Endothelial cell of umbilical vein (primary cell): ENCODE results near the gene RANBP3L. TPM values are rescaled to one million over a fixed set of nuclear protein-coding genes. Genes with fewer than 3 reads are reported as not detected.
"Not testable (repeated sequence)": the region's sequence is repeated elsewhere in the genome, so short reads cannot be mapped to it uniquely, and the experiment has no call there.

ENCODE experiments used
- BruUV-seq: library from RNA; stranded (reverse); fragments of 400-500 nt; replicated peaks from 2 replicates; lab custom pipeline; 2021; lab: Mats Ljungman, UMichigan
- CTCF ChIA-PET: fragments of 300-600, 350-600 bp; sonication (Branson Sonifier 250); formaldehyde crosslinking; loops from one replicate; lab custom pipeline; 2021; ENCODE audit warnings: antibody characterized with exemption, inconsistent platforms; lab: Charles Lee
- POLR2A ChIA-PET: fragments of 300-600, 350-600 bp; sonication (Branson Sonifier 250); formaldehyde crosslinking; loops from one replicate; lab custom pipeline; 2021; ENCODE audit warnings: antibody characterized with exemption, inconsistent platforms; lab: Charles Lee
- DNase-seq: peaks from one replicate; pipeline ENCODE4 v3.0.0-alpha.2; 2011; ENCODE audit warnings: low read depth, low spot score
- FAIRE-seq: peaks from 2 replicates; lab custom pipeline; 2011; peaks lifted over from hg19 to GRCh38; lab: Jason Lieb, UNC
- H2AFZ ChIP-seq: 2 replicates; pipeline ENCODE4 v1.6.0; 2012; ENCODE audit warnings: low read depth, low read length, control low read depth, inconsistent platforms
- H3K27ac ChIP-seq: 2 replicates; pipeline ENCODE4 v1.5.1; 2011; ENCODE audit warnings: low read depth, mild to moderate bottlenecking, control low read depth, low read length, moderate library complexity; ENCODE audit not compliant: insufficient read depth
- H3K27me3 ChIP-seq, 2 experiments: 2 replicates each; pipeline versions ENCODE4 v1.6.0 to v1.6.1; 2011; ENCODE audit warnings: low read length in 2 of 2, mixed read lengths in 1 of 2; ENCODE audit not compliant: control insufficient read depth in 2 of 2, insufficient read depth in 2 of 2
- H3K36me3 ChIP-seq, 2 experiments: 2 replicates in 1 of 2; 3 replicates in 1 of 2; pipeline ENCODE4 v1.5.1; 2011; ENCODE audit warnings: low read length in 2 of 2, mild to moderate bottlenecking in 1 of 2, moderate library complexity in 1 of 2; ENCODE audit not compliant: control insufficient read depth in 2 of 2, insufficient read depth in 2 of 2; ENCODE audit errors: extremely low read depth in 1 of 2
- H3K4me1 ChIP-seq: 3 replicates; pipeline ENCODE4 v1.5.1; 2011; ENCODE audit warnings: mild to moderate bottlenecking, low read length; ENCODE audit not compliant: control insufficient read depth, insufficient read depth; ENCODE audit errors: extremely low read depth
- H3K4me2 ChIP-seq: 2 replicates; pipeline ENCODE4 v1.6.1; 2011; ENCODE audit warnings: low read length, control low read depth, mixed read lengths; ENCODE audit not compliant: insufficient read depth
- H3K4me3 ChIP-seq, 3 experiments: fragments of 200-600 bp in 1 of 3; sonication (generic), shearing (Covaris generic) in 1 of 3; replicated peaks in 1 of 3; 2 replicates each; pipeline ENCODE4 v1.5.1; 2011 to 2016; ENCODE audit warnings: control low read depth in 3 of 3, low read length in 3 of 3, mild to moderate bottlenecking in 2 of 3, inconsistent platforms in 1 of 3, low read depth in 1 of 3, moderate library complexity in 1 of 3; ENCODE audit not compliant: insufficient read depth in 1 of 3
- H3K79me2 ChIP-seq: 2 replicates; pipeline ENCODE4 v1.6.0; 2012; ENCODE audit warnings: low read length, inconsistent platforms; ENCODE audit not compliant: control insufficient read depth, insufficient read depth
- H3K9ac ChIP-seq: replicated peaks from 2 replicates; pipeline ENCODE3; 2011; ENCODE audit warnings: low read length, control low read depth; ENCODE audit not compliant: insufficient read depth; ENCODE audit errors: extremely low read depth
- H3K9me1 ChIP-seq: replicated peaks from 3 replicates; pipeline ENCODE4 v1.6.0; 2011; ENCODE audit warnings: mild to moderate bottlenecking, low read length; ENCODE audit not compliant: control insufficient read depth, insufficient read depth; ENCODE audit errors: extremely low read depth
- H3K9me3 ChIP-seq: replicated peaks from 2 replicates; pipeline ENCODE4 v1.5.1; 2012; ENCODE audit warnings: low read length, inconsistent platforms; ENCODE audit not compliant: control insufficient read depth, insufficient read depth
- H4K20me1 ChIP-seq: replicated peaks from 2 replicates; pipeline ENCODE3; 2011; ENCODE audit warnings: mild to moderate bottlenecking, low read length; ENCODE audit not compliant: control insufficient read depth, insufficient read depth; ENCODE audit errors: extremely low read depth
- CTCF ChIP-seq, 2 donors: IDR thresholded peaks; 1 replicate in 1 of 2; 2 replicates in 1 of 2; pipeline ENCODE4 v1.5.1; 2011; ENCODE audit warnings: low read length in 2 of 2, mild to moderate bottlenecking in 2 of 2, moderate library complexity in 2 of 2, control low read depth in 1 of 2, inconsistent platforms in 1 of 2, low read depth in 1 of 2; ENCODE audit not compliant: insufficient read depth in 1 of 2; ENCODE audit errors: extremely low read depth in 1 of 2
- EZH2 ChIP-seq: IDR thresholded peaks from 2 replicates; pipeline ENCODE4 v1.6.1; 2012; ENCODE audit warnings: borderline replicate concordance, low read depth, mild to moderate bottlenecking, moderate library complexity, low read length, inconsistent platforms; ENCODE audit not compliant: severe bottlenecking
- FOS ChIP-seq: IDR thresholded peaks from 2 replicates; pipeline ENCODE4 v1.6.1; 2011; ENCODE audit warnings: mild to moderate bottlenecking, low read length, moderate library complexity, borderline replicate concordance; ENCODE audit not compliant: insufficient read depth
- GATA2 ChIP-seq: IDR thresholded peaks from 2 replicates; pipeline ENCODE4 v1.7.0; 2011; ENCODE audit warnings: low read depth, mild to moderate bottlenecking, moderate library complexity, mixed read lengths, low read length; ENCODE audit not compliant: insufficient read length, insufficient read depth
- JUN ChIP-seq: IDR thresholded peaks from 2 replicates; pipeline ENCODE4 v1.6.1; 2011; ENCODE audit warnings: borderline replicate concordance, low read depth; ENCODE audit not compliant: insufficient read length, insufficient read depth
- MYC ChIP-seq: IDR thresholded peaks from one replicate; pipeline ENCODE4 v1.6.1; 2011; ENCODE audit warnings: mild to moderate bottlenecking, low read depth, low read length
- POLR2A ChIP-seq: IDR thresholded peaks from 2 replicates; pipeline ENCODE4 v1.6.1; 2012; ENCODE audit warnings: low read depth, mild to moderate bottlenecking, control low read depth, low read length
- POLR2AphosphoS5 ChIP-seq: IDR thresholded peaks from 2 replicates; pipeline ENCODE4 v1.6.1; 2012; ENCODE audit warnings: low read depth, mild to moderate bottlenecking, control low read depth, low read length, moderate library complexity; ENCODE audit not compliant: insufficient read depth
- dilution Hi-C: fragments of 300-500 bp; cut with MboI; formaldehyde crosslinking; loops from one replicate; pipeline ENCODE4 v1.15.0; 2019; ENCODE audit warnings: low sequenced_read_pairs; ENCODE audit not compliant: extremely low pct_ligation_motif_present
- intact Hi-C: fragments of 100-400 bp; cut with micrococcal nuclease; formaldehyde crosslinking; loops from one replicate; pipeline ENCODE4 v1.10.0; 2022
- polyA plus RNA-seq, 4 experiments: library from polyadenylated mRNA; depleted of rRNA in 3 of 4; stranded (reverse) in 3 of 4; unstranded in 1 of 4; fragments of >200 nt; gene quantifications; 2 replicates each; pipeline versions ENCODE4 v1.2.1 to v1.2.3, GENCODE V29; 2011 to 2012; ENCODE audit warnings: missing spikeins in 1 of 4
- total RNA-seq: library from RNA; stranded (reverse); gene quantifications from 2 replicates; pipeline ENCODE4 v1.2.3, GENCODE V29; 2021
- TF ChIP-seq, protein P1 (sequence below): IDR thresholded peaks from 2 replicates; pipeline ENCODE4 v1.6.1; 2011; ENCODE audit not compliant: insufficient read depth, insufficient read length

Gene RANBP3L
- total and polyA plus RNA-seq, 2 donors (not counting 3 experiments of a cell fraction or from before 2014, with no cell fraction given) = not detected

DNA sequence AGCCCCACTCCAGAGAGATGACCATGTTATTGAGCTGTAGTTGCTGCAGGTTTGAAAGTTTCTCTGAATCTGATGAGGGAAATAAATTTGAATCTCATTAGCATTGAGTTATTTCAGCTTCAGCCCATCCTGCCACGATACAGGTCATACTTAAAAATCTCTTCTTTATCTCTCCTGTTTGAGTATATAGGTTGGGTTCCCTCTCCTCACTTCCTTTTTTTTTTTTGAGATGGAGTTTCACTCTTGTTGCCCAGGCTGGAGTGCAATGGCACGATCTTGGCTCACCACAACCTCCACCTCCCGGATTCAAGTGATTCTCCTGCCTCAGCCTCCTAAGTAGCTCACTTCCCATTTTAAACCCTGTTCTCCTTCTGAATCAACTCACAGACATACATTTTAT, 17.9 kb downstream of the RANBP3L start:
- H3K4me1 ChIP-seq, H3K27ac ChIP-seq, intact Hi-C loops, H3K9me3 ChIP-seq, H3K4me3 ChIP-seq, DNase-seq, FAIRE-seq, H3K9ac ChIP-seq, dilution Hi-C loops, H3K4me2 ChIP-seq, H2AFZ ChIP-seq, POLR2A ChIA-PET, H4K20me1 ChIP-seq, H3K79me2 ChIP-seq, H3K36me3 ChIP-seq, H3K27me3 ChIP-seq, H3K9me1 ChIP-seq, BruUV-seq: not testable (repeated sequence)
- CTCF ChIA-PET = interaction anchor here (0.6 to 2.3 kb wide), 3 partner anchors 10 to 205 kb away, joined by 4 to 5 read pairs (median 4); no protein-coding TSS in a partner anchor

- Histone ChIP-seq H3K27me3 (peaks cover 0 to 4% of the 10 kb centered on the region in 2 experiments), H3K27ac (no peak overlapping the region), H3K9me1 (no peaks in the 10 kb centered on the region), H3K9me3 (no peaks in the 10 kb centered on the region), H3K79me2 (no peaks in the 10 kb centered on the region), H3K4me3 (no peak overlapping the region), H3K4me1 (no peaks in the 10 kb centered on the region), H3K9ac (no peak overlapping the region), H3K4me2 (no peak overlapping the region), H4K20me1 (no peaks in the 10 kb centered on the region), H3K36me3 (no peaks in the 10 kb centered on the region), H2AFZ (no peak overlapping the region)
- no peak for DNase-seq
- no TSS peak for BruUV-seq
- CTCF ChIA-PET = interaction anchor here (2.3 kb wide), 1 partner anchor 8 kb away, joined by 5 read pairs; no protein-coding TSS in a partner anchor
- no peak for FAIRE-seq
- no peak for TF ChIP-seq EZH2
- no peak for TF ChIP-seq CTCF (IDR thresholded peaks at IDR 0.05; ENCODE audit: extremely low read depth in 1 of 2, insufficient read depth in 1 of 2, low read depth in 1 of 2, low read length in 2 of 2)
- no peak for TF ChIP-seq POLR2A
- no peak for TF ChIP-seq GATA2
- no peak for TF ChIP-seq FOS
- TF ChIP-seq MYC = no peak
- TF ChIP-seq JUN = no peak
- no peak for TF ChIP-seq POLR2AphosphoS5
- TF ChIP-seq, protein P1, sequence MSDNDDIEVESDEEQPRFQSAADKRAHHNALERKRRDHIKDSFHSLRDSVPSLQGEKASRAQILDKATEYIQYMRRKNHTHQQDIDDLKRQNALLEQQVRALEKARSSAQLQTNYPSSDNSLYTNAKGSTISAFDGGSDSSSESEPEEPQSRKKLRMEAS = no peak
- POLR2A ChIA-PET = no interaction called here
- dilution Hi-C loops = no loop called here
- intact Hi-C loops = no loop called here
Measured at GRCh38 chr5:36281626-36282025, 20.1 kb downstream of the RANBP3L start.
